HG03575 (cell line): ENCODE results near the gene ATP11B.
"Not testable (repeated sequence)": the region's sequence is repeated elsewhere in the genome, so short reads cannot be mapped to it uniquely, and the experiment has no call there.

Experiments used
- ATAC-seq: cut with Tn5 transposase; IDR thresholded peaks from one replicate; pipeline ENCODE4 v1.9.1; 2021; ENCODE audit not compliant: unreplicated experiment, insufficient number of reproducible peaks, low FRiP score; ENCODE audit errors: extremely low read depth

Gene ATP11B

GRCh38 chr3:182818296-182818978, 25.1 kb downstream of the ATP11B start:
- no peak for ATAC-seq

DNA sequence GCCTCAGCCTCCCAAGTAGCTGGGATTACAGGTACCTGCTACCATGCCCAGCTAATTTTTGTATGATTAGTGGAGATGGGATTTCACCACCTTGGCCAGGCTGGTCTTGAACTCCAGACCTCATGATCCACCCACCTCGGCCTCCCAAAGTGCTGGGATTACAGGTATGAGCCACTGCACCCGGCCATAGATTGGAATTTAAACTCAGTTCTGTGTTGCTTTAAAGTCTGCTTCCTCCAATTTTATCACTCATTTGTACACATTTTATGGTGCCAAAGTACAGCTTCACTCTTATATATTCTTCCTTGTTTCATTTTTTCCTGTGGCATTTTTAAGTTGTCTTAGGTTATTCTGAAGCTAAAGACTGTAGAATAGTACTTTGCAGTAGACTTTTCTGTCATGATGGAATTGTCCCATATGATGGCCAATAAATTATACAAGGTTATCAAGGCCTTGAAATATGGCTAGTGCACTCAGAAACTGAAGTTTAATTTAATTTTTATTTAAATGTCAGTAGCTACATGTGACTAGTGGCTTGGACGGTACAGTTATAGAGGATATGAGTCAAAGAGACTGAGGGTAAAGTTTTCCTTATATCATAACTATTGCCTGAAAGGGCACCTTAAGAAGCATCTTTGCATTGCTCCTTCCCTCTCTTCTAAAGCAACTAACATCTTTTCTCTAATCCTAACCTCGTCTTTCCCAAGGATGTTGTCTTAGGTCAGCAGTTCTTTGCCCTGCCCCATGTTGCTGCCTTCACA, 28.1 kb downstream of the ATP11B start:
- no peak for ATAC-seq

- not testable (repeated sequence) for ATAC-seq
Observed at GRCh38 chr3:182822260-182822659, 29.0 kb downstream of the ATP11B start.

- no peak for ATAC-seq
Observed at GRCh38 chr3:182824957-182825356, 31.7 kb downstream of the ATP11B start.

- ATAC-seq: no peak
Observed at GRCh38 chr3:182829761-182830405, 36.6 kb downstream of the ATP11B start.

GRCh38 chr3:182837855-182838454, 44.7 kb downstream of the ATP11B start:
- ATAC-seq: no peak

GRCh38 chr3:182843478-182843877, 50.2 kb downstream of the ATP11B start:
- ATAC-seq: no peak

DNA sequence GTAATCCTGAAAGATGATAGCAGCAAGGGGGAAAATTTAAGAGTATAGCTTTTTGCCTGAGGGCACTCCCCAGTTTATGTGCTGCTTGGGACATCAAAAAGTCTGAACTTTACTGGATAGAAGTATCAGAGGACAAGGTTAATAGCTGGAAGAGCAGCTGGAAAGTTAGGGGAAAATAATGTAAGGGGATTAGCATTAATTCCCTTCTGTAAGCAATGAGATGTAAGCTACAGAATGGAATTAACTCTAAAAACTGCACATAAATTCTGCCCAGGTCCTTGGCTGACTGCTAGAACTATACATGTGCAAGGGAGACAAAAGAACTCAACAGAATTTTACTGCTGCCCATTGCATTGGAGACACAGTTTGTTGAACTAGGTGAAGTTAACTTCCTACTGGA, 55.6 kb downstream of the ATP11B start:
- no peak for ATAC-seq

GRCh38 chr3:182855076-182855475, 61.8 kb downstream of the ATP11B start:
- no peak for ATAC-seq

DNA sequence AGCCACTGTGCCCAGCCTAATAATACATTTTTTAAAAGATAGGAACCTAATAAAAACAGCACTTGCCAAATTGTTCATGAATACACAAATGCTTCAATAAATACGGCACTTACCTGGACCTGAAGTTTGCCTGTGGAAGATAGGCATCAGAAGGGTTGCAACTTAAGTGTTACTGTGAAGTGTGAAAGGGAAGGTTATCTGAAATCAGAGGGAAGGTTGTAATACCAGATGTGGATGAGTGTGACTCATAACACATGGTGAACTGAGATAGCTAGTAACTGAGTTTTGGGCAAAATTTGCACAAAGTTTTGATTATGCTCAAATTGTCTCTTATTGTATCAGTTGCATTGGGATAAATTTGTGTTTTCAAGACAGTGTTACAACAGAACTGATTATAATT, 68.0 kb downstream of the ATP11B start:
- no peak for ATAC-seq

- no peak for ATAC-seq
Observed at GRCh38 chr3:182862159-182862860, 69.0 kb downstream of the ATP11B start.

- ATAC-seq: no peak
Observed at GRCh38 chr3:182869059-182869458, 75.8 kb downstream of the ATP11B start.

DNA sequence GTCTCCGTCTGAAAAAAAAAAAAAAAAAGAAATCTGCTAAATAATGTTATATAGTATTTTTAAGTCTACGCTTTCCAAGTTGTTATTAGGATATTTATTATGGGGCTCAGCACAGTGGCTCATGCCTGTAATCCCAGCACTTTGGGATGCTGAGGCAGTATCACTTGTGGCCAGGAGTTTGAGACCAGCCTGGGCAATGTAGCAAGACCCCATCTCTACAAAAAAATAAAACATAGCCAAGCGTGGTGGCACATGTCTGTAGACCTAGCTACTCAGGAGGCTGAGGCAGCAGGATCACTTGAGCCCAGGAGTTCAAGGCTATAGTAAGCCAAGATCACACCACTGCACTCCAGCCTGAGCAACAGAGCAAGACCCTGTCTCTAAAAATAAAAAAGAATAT, 77.6 kb downstream of the ATP11B start:
- not testable (repeated sequence) for ATAC-seq

- ATAC-seq: no peak
Observed at GRCh38 chr3:182879031-182879611, 85.8 kb downstream of the ATP11B start.

DNA sequence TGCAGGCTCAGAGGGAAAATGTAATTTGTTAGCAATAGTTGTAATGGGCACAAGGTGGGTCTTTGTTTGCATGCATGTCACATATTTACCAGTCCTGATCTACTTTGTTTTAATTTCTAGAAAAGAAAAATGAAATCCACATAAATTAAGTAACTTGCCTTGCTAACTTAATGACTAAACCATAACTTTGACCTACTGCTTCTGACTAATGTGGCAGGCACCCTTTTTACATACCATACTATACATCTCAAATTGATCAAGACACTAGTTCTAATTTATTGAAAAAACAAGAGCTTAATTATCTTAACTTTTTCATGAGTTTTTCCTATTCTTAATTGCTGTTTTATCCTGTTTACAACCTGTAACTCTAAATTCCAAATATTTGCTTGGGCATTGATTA, 93.2 kb downstream of the ATP11B start:
- ATAC-seq: no peak

- no peak for ATAC-seq
Observed at GRCh38 chr3:182889948-182890629, 96.8 kb downstream of the ATP11B start.

DNA sequence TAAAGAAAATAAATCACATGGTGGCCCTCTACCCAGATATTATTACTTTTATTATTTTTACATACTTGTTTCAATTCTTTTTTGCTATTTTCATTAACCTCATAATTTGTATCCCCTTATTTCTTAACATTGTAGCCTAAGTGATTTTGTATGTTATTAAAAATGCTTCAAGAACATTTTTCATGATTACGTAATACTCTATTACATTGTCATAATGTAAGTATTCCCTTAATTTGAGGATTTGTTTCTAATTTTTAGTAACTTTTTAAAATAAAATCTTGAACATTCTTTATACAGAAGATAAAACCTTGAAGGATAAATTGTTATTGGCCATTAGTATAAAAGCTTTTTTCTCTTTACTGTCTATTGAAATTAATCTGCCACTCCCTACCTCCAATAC, 98.1 kb downstream of the ATP11B start:
- ATAC-seq: no peak

GRCh38 chr3:182892226-182892625, 98.9 kb downstream of the ATP11B start:
- no peak for ATAC-seq
